Activated T-helper 1 cell treated with anti-CD3 and anti-CD28 coated beads, Interleukin-12 subunit alpha, Interleukin-12 subunit beta, Interleukin-2, Interleukin-4 antibody, amounts not matched to agents 30 ng/mL and 10 ng/mL and 1 ng/mL, durations not matched to agents 14 hours and 24 hours and 36 hours (primary cell): Measurements from ENCODE around the gene WRAP53. TPM values are rescaled to one million over a fixed set of nuclear protein-coding genes. Genes with fewer than 3 reads are reported as not detected.

Experiments
- DNase-seq: peaks from one replicate; pipeline ENCODE4 v3.0.0; 2021; ENCODE audit warnings: low spot score
- H3K27ac Mint-ChIP-seq: one replicate; pipeline ENCODE4 v1.8.0; 2021; ENCODE audit warnings: mild to moderate bottlenecking, mixed read lengths
- H3K27me3 Mint-ChIP-seq: one replicate; pipeline ENCODE4 v1.8.0; 2022; ENCODE audit warnings: mild to moderate bottlenecking, moderate library complexity, mixed read lengths; ENCODE audit not compliant: insufficient read depth
- H3K36me3 Mint-ChIP-seq: one replicate; pipeline ENCODE4 v1.8.0; 2021; ENCODE audit warnings: low read depth, mixed read lengths
- H3K4me1 Mint-ChIP-seq: one replicate; pipeline ENCODE4 v1.8.0; 2021; ENCODE audit warnings: low read depth, mixed read lengths
- H3K4me3 Mint-ChIP-seq: one replicate; pipeline ENCODE4 v1.8.0; 2021; ENCODE audit warnings: mild to moderate bottlenecking, moderate library complexity, mixed read lengths
- H3K9me3 Mint-ChIP-seq: one replicate; pipeline ENCODE4 v1.8.0; 2021; ENCODE audit warnings: mixed read lengths
- intact Hi-C: fragments of 100-400 bp; cut with micrococcal nuclease; formaldehyde crosslinking; loops from one replicate; pipeline ENCODE4 v1.15.1; 2024
- total RNA-seq: library from RNA; stranded (reverse); gene quantifications from 2 replicates; pipeline ENCODE4 v1.2.3, GENCODE V29; 2022

The WRAP53 gene
- total RNA-seq, 1 donor from 2014 or later, result 31.5 TPM

DNA sequence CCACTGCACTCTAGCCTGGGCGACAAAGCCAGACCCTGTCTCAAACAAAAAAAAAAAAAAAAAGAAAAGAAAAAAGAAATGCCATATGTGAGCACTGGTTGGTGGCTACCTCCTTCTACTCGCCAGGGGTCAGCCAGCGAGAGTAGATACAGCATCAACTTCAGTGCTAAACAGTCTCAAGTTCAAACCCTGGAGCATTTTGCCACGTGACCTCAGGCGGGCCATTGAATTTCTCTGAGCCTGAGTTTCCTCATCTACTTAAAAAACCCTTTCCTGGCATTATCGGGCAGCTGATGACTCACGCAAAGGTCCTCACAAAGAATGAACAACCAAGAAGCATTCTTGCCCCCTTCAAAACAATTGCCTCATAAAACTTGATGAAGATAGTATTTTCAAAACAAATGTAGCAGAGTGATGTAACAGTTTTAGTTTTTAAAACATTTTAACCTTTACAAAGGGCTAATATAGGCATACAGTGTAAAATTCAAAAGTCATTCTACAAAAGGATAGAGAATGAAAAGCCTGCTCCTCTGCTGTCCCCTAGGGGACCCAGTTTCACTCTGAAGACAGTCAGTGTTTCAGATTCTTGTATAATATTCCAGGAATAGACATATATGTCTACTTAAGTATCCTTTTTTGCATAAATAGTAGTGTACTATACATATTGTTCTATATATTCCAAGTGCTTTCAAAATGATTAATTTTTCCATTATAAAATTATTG, 57.6 kb downstream of the WRAP53 start:
- H3K4me3 Mint-ChIP-seq, result no peak overlapping the region
- intact Hi-C loops, result no loop called here

DNA sequence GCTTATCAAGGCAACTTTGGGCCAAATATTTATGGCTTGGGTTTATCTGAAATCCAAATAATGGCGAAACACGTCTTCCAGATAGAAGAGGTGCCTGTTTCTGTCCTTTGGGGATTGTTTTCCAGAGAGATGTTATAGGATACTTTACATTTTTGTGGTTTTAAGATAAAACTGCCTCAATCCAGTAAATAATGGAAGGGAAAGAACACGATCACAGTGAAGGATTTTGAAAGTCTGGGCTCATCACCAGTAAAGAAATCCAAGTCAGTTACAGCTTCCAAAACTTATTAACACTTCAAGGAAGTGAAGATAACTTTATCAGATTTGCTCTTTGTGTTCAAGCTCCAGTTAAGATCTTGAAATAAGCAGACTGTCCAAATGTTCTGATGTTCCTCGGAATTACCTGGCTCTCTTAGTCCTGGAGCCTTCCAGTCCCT, 59.4 kb downstream of the WRAP53 start:
- Mint-ChIP-seq H3K4me3 (no peak overlapping the region), H3K4me1 (no peaks in the 10 kb centered on the region), H3K27me3 (peaks cover 15% of the 10 kb centered on the region), H3K27ac (no peak overlapping the region), H3K9me3 (no peaks in the 10 kb centered on the region), H3K36me3 (no peaks in the 10 kb centered on the region)
- DNase-seq, result no peak
- intact Hi-C loops, result no loop called here

More for the DNA sequence above, 57.6 kb downstream of the WRAP53 start:
- H3K27me3 Mint-ChIP-seq, result peaks cover 18% of the 10 kb centered on the region
- no peaks in the 10 kb centered on the region for H3K36me3 Mint-ChIP-seq
- H3K9me3 Mint-ChIP-seq, result no peaks in the 10 kb centered on the region
- DNase-seq, result no peak
- H3K4me1 Mint-ChIP-seq, result no peaks in the 10 kb centered on the region
- H3K27ac Mint-ChIP-seq, result no peak overlapping the region

DNA sequence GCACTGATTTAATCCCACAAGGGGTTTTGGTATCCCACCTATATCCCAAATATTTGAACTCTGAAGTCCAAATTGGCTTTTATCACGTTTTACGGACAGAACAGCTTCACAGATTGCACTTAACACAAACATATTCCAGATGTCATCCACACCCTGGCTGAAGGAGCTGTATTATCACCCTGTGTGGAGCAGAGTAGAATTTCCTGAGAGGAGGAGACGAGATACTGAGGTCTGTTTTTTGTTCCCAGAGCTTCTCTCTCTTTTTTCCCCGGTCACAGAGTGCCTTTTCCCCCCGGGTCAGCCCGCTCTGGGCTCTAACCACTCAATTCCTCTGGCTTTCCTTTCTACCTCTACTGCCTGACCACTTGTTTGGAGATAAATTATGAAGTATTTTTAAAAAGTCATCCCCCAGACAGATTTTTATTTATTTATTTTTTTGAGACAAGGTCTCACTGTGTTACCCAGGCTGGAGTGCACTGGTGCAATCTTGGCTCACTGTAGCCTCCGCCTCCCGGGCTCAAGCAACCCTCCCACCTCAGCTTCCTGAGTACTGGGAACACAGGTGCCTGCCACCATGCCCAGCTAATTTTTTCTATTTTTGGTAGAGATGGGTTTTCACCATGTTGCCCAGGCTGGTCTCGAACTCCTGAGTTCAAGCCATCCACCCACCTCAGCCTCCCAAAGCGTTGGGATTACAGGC, 59.9 kb downstream of the WRAP53 start:
- Mint-ChIP-seq H3K9me3 (no peaks in the 10 kb centered on the region), H3K36me3 (no peaks in the 10 kb centered on the region), H3K27ac (no peak overlapping the region), H3K4me3 (no peak overlapping the region), H3K4me1 (no peaks in the 10 kb centered on the region), H3K27me3 (peaks cover 17% of the 10 kb centered on the region)
- intact Hi-C loops, result no loop called here
- no peak for DNase-seq

DNA sequence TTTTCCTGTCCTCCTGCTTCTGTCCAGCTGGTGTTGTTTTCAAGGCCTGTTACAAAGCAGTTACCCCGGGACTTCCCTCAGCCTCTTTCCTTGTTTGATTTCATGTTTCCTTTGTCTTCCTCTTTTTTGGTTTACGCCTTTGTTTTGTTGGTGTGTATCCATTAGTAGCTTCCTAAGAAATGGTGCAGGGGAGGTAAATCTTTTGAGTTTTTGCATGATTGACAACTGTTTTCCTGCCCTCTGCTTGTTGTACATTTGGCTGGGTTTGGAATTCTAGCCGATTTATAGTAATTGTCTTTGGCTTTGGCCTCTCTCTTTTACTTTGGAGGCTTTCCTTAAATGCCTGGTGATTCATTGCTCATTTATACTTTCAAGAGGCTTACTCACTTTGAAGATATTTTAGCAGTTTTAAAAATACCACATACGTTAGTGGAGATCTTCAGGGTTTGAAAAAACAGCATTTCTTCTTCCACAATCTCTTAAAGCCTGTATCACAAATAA, 62.1 kb downstream of the WRAP53 start:
- no peak overlapping the region for H3K4me3 Mint-ChIP-seq
- intact Hi-C loops, result no loop called here
- no peak overlapping the region for H3K27ac Mint-ChIP-seq
- H3K27me3 Mint-ChIP-seq, result peaks cover 17% of the 10 kb centered on the region
- no peaks in the 10 kb centered on the region for H3K36me3 Mint-ChIP-seq
- H3K4me1 Mint-ChIP-seq, result no peaks in the 10 kb centered on the region
- no peak for DNase-seq
- no peaks in the 10 kb centered on the region for H3K9me3 Mint-ChIP-seq

Other genes with a start within 250 kb of the WRAP53 start
- 5.3 and 6.4 TPM in 2 replicates for gene FGF11, start 249.0 kb upstream of the WRAP53 start, total RNA-seq
- 6.6 and 7.0 TPM in 2 replicates for gene CHRNB1, start 243.4 kb upstream of the WRAP53 start, total RNA-seq
- gene ZBTB4, start 208.8 kb upstream of the WRAP53 start, total RNA-seq, result 15.1 and 16.0 TPM in 2 replicates
- not detected in 2 replicates for gene SLC35G6, start 207.0 kb upstream of the WRAP53 start, total RNA-seq
- gene POLR2A, start 204.1 kb upstream of the WRAP53 start, total RNA-seq, result 221 and 223 TPM in 2 replicates
- gene TNFSF12, start 139.4 kb upstream of the WRAP53 start, total RNA-seq, result 18.6 and 26.5 TPM in 2 replicates
- gene TNFSF13, start 129.7 kb upstream of the WRAP53 start, total RNA-seq, result 2.2 and 3.3 TPM in 2 replicates
- gene SENP3, start 126.6 kb upstream of the WRAP53 start, total RNA-seq, result 102 and 104 TPM in 2 replicates
- 2.4 and 3.3 TPM in 2 replicates for gene CD68, start 108.8 kb upstream of the WRAP53 start, total RNA-seq
- 108 and 111 TPM in 2 replicates for gene MPDU1, start 104.6 kb upstream of the WRAP53 start, total RNA-seq
- 0.20 and 0.78 TPM in 2 replicates for gene SOX15, start 98.4 kb upstream of the WRAP53 start, total RNA-seq
- 59.5 and 63.6 TPM in 2 replicates for gene FXR2, start 73.6 kb upstream of the WRAP53 start, total RNA-seq
- 23.8 and 24.0 TPM in 2 replicates for gene SAT2, start 60.7 kb upstream of the WRAP53 start, total RNA-seq
- 0.20 TPM in 1 of 2 replicates, not detected in the other for gene SHBG, start 58.3 kb upstream of the WRAP53 start, total RNA-seq
- 0.54 TPM in 2 replicates for gene ATP1B2, start 37.6 kb upstream of the WRAP53 start, total RNA-seq
- 172 and 179 TPM in 2 replicates for gene TP53, start 987 bp upstream of the WRAP53 start, total RNA-seq
- 0.08 TPM in 1 of 2 replicates, not detected in the other for gene EFNB3, start 16.7 kb downstream of the WRAP53 start, total RNA-seq
- not detected in 2 replicates for gene DNAH2, start 29.3 kb downstream of the WRAP53 start, total RNA-seq
- 163 and 177 TPM in 2 replicates for gene KDM6B, start 145.7 kb downstream of the WRAP53 start, total RNA-seq
- 7.4 TPM in 2 replicates for gene TMEM88, start 166.6 kb downstream of the WRAP53 start, total RNA-seq
- 36.4 and 43.5 TPM in 2 replicates for gene NAA38, start 169.1 kb downstream of the WRAP53 start, total RNA-seq
- 11.8 and 12.7 TPM in 2 replicates for gene CYB5D1, start 169.5 kb downstream of the WRAP53 start, total RNA-seq
- 125 and 133 TPM in 2 replicates for gene CHD3, start 200.3 kb downstream of the WRAP53 start, total RNA-seq
- gene RNF227, start 227.8 kb downstream of the WRAP53 start, total RNA-seq, result 6.2 and 6.3 TPM in 2 replicates
- gene KCNAB3, start 241.4 kb downstream of the WRAP53 start, total RNA-seq, result 9.9 and 10.8 TPM in 2 replicates
- 153 and 162 TPM in 2 replicates for gene TRAPPC1, start 243.5 kb downstream of the WRAP53 start, total RNA-seq
- gene CNTROB, start 243.7 kb downstream of the WRAP53 start, total RNA-seq, result 53.5 and 54.7 TPM in 2 replicates